ENCODE data around the gene GATAD2A. TPM values are rescaled to one million over a fixed set of nuclear protein-coding genes. Genes with fewer than 3 reads are reported as not detected.
A peak's percentile ranks its signal among the peaks of the same experiment; 100 is the strongest.

GATAD2A gene
- total and polyA plus RNA-seq, 2 of the 13 experiments (the other 11 are each of a cell fraction or from before 2014, with no cell fraction given): 16.8 to 28.6 TPM

DNA sequence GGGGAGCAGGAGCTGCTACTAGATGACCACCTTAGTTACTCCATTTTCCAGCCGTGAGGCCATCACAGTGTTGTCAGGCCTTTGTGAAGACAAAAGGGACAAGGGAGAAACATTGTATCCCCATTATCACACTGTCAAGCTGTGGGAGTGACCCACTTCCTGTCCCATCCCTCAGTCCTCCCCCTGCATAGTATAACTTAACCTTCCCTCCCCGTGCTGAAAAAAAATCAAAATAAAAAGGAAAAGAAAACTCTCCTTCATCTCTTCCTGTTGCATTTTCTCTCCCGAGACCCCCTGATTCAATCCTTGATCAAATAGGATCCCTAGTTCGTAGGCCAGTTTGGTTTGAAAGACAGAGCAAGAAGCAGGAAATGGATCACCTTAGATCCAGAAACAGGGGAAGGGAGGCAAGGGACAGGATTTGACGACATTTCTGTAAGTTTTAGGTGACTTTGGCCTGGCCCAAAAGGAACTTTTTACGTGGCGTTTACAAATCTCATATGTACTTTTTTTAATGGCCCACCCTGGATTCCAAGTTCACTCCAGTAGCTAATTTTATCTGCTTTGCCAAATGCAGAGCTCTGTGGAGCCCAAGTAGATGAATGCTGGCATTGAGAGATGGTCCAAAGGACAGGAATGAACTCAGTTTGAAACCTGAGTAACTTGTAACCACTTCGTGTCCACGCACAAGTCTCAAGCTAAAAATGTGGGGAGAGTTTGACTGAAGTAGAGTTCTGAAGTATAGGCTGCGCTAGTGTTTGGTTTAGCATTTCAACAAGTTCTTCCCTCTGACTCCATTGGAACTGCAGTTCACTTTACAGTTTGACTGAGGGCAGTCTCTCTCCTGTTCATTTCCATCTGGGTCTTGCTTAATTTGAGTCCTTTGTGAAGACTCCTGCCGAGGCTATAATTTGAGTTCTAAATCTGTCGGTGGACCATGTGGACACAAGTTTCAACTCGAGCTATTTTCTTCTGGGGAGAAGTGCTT, 16.6 kb upstream of the GATAD2A start:
- 11% methylated on average over 13 of the region's 13 CpGs for WGBS (ENCODE audit: low lambda C conversion rate)
- TSS peak; percentile 33 for BruUV-seq (replicated peaks)
- CTCF ChIA-PET (ENCODE audit: low intra/inter-chr PET ratio, low total read pairs): no interaction called here
- Histone ChIP-seq H3K9me3 (ENCODE audit: low read length) (no peaks in the 10 kb centered on the region), H3K27me3 (ENCODE audit: control insufficient read depth in 1 of 2, insufficient read depth in 2 of 2, low read length in 2 of 2) (no peaks in the 10 kb centered on the region; a peak in 1 of 5 replicates), H3K9ac (ENCODE audit: insufficient read depth, low read depth, low read length) (peak overlapping the region; percentile 62), H3K4me3 (replicated peaks in 1 of 3; ENCODE audit: insufficient read depth in 1 of 3, low read depth in 2 of 3, low read length in 3 of 3) (peak overlapping the region; percentile 34 to 41 (median 37); a peak in 5 of 6 replicates), H3K36me3 (replicated peaks in 1 of 2; ENCODE audit: control insufficient read depth in 1 of 2, insufficient read depth in 2 of 2, low read length in 2 of 2) (no peaks in the 10 kb centered on the region), H3K4me2 (ENCODE audit: low read depth, low read length) (peak overlapping the region; percentile 81), H3K27ac (ENCODE audit: extremely low read length, insufficient read depth, low read length) (peak overlapping the region; percentile 75), H3K4me1 (ENCODE audit: insufficient read depth, low read length) (peaks cover 66% of the 10 kb centered on the region), H4K20me1 (ENCODE audit: insufficient read depth, low read length) (no peaks in the 10 kb centered on the region), H2AFZ (ENCODE audit: low read length) (peak overlapping the region; percentile 57), H3K79me2 (ENCODE audit: insufficient read depth, low read length) (peaks cover 62% of the 10 kb centered on the region)
- peak; percentile 38 for DNase-seq (ENCODE audit: low spot score)
- peak; percentile 87 for FAIRE-seq
- ATAC-seq: peak; percentile 4; the same call in 2 of the 3 replicates
- intact Hi-C loops (cut with micrococcal nuclease; ENCODE audit: unreplicated experiment) (loop anchor here (2.0 kb wide), 1 partner anchor 14 kb away; no protein-coding TSS in a partner anchor), in situ Hi-C loops (cut with HindIII; ENCODE audit: extremely low pct_ligation_motif_present, low pct_unique_long_range_greater_than_20kb) (no loop called here)
- POLR2A ChIA-PET: interaction anchor here (1.0 to 1.8 kb wide), 4 partner anchors 14 to 21 kb away, joined by 3 to 6 read pairs (median 3); partner anchors contain the start of gene GATAD2A
- TF ChIP-seq SSRP1 (CRISPR knock-in tag; IDR thresholded peaks at IDR 0.05): 0 out of 2 replicates have a peak, but pooled peaks have one; percentile 41
- 0 out of 2 replicates have a peak, but pooled peaks have one; percentile 29 for TF ChIP-seq GZF1 (CRISPR knock-in tag; IDR thresholded peaks at IDR 0.05)
- no peak for TF ChIP-seq ZNF547 (CRISPR knock-in tag; IDR thresholded peaks at IDR 0.05)
- 0 out of 2 replicates have a peak, but pooled peaks have one; percentile 28 for TF ChIP-seq MIXL1 (CRISPR knock-in tag; IDR thresholded peaks at IDR 0.05)
- TF ChIP-seq HNF4A (CRISPR knock-in tag; IDR thresholded peaks at IDR 0.05): peak; percentile 44; the same call in 1 of the 2 replicates
- TF ChIP-seq GATAD2A (CRISPR knock-in tag; IDR thresholded peaks at IDR 0.05): peak; percentile 56
- no peak for TF ChIP-seq ISL2 (CRISPR knock-in tag; IDR thresholded peaks at IDR 0.05)
- peak; percentile 46 for TF ChIP-seq GABPA (IDR thresholded peaks at IDR 0.05; ENCODE audit: low read depth, low read length)
- TF ChIP-seq GABPA (CRISPR knock-in tag; IDR thresholded peaks at IDR 0.05; ENCODE audit: low read depth): peak; percentile 64
- peak; percentile 52; the same call in 1 of the 2 replicates for TF ChIP-seq KAT8 (CRISPR knock-in tag; IDR thresholded peaks at IDR 0.05)
- peak; percentile 38; the same call in 1 of the 2 replicates for TF ChIP-seq ELF1 (CRISPR knock-in tag; IDR thresholded peaks at IDR 0.05)
- TF ChIP-seq SOX13 (IDR thresholded peaks at IDR 0.05): no peak
- TF ChIP-seq SOX13 (CRISPR knock-in tag; conservative IDR thresholded peaks at IDR 0.05 in 1 of 2, IDR thresholded peaks at IDR 0.05 in 1 of 2): 0 out of 4 replicates have a peak, but pooled peaks of 1 of the 2 experiments have one; percentile 9
- peak; percentile 18; the same call in 1 of the 2 replicates for TF ChIP-seq SOX5 (CRISPR knock-in tag; IDR thresholded peaks at IDR 0.05; ENCODE audit: borderline replicate concordance)
- TF ChIP-seq RORA (CRISPR knock-in tag; IDR thresholded peaks at IDR 0.05): no peak
- TF ChIP-seq, protein P1, sequence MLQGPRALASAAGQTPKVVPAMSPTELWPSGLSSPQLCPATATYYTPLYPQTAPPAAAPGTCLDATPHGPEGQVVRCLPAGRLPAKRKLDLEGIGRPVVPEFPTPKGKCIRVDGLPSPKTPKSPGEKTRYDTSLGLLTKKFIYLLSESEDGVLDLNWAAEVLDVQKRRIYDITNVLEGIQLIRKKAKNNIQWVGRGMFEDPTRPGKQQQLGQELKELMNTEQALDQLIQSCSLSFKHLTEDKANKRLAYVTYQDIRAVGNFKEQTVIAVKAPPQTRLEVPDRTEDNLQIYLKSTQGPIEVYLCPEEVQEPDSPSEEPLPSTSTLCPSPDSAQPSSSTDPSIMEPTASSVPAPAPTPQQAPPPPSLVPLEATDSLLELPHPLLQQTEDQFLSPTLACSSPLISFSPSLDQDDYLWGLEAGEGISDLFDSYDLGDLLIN (CRISPR knock-in tag; IDR thresholded peaks at IDR 0.05; ENCODE audit: borderline replicate concordance): no peak
- TF ChIP-seq ZNF296 (CRISPR knock-in tag; conservative IDR thresholded peaks at IDR 0.05): no peak
- TF ChIP-seq CREB1 (IDR thresholded peaks at IDR 0.05): no peak
- TF ChIP-seq CREB1 (CRISPR knock-in tag; IDR thresholded peaks at IDR 0.05): peak; percentile 31; the same call in 1 of the 2 replicates
- TF ChIP-seq SIX4 (CRISPR knock-in tag; IDR thresholded peaks at IDR 0.05): peak; percentile 90
- TF ChIP-seq, protein P2, sequence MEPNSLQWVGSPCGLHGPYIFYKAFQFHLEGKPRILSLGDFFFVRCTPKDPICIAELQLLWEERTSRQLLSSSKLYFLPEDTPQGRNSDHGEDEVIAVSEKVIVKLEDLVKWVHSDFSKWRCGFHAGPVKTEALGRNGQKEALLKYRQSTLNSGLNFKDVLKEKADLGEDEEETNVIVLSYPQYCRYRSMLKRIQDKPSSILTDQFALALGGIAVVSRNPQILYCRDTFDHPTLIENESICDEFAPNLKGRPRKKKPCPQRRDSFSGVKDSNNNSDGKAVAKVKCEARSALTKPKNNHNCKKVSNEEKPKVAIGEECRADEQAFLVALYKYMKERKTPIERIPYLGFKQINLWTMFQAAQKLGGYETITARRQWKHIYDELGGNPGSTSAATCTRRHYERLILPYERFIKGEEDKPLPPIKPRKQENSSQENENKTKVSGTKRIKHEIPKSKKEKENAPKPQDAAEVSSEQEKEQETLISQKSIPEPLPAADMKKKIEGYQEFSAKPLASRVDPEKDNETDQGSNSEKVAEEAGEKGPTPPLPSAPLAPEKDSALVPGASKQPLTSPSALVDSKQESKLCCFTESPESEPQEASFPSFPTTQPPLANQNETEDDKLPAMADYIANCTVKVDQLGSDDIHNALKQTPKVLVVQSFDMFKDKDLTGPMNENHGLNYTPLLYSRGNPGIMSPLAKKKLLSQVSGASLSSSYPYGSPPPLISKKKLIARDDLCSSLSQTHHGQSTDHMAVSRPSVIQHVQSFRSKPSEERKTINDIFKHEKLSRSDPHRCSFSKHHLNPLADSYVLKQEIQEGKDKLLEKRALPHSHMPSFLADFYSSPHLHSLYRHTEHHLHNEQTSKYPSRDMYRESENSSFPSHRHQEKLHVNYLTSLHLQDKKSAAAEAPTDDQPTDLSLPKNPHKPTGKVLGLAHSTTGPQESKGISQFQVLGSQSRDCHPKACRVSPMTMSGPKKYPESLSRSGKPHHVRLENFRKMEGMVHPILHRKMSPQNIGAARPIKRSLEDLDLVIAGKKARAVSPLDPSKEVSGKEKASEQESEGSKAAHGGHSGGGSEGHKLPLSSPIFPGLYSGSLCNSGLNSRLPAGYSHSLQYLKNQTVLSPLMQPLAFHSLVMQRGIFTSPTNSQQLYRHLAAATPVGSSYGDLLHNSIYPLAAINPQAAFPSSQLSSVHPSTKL (CRISPR knock-in tag; IDR thresholded peaks at IDR 0.05): peak; percentile 13; the same call in 1 of the 2 replicates
